HepG2 (cell line): ENCODE results near the gene ALCAM. TPM values are rescaled to one million over a fixed set of nuclear protein-coding genes. Genes with fewer than 3 reads are reported as not detected.

ENCODE experiments used
- CREB1 ChIP-seq, 2 experiments: fragments of 450-650 bp in 1 of 2; IDR thresholded peaks; 2 replicates each; pipeline ENCODE4 v1.6.1; 2016 to 2017; ENCODE audit warnings: control low read depth in 1 of 2, mild to moderate bottlenecking in 1 of 2, missing compliant biosample characterization in 1 of 2, missing genetic modification characterization in 1 of 2
- GABPB1 ChIP-seq: IDR thresholded peaks from 2 replicates; pipeline ENCODE4 v1.6.1; 2016; ENCODE audit warnings: mild to moderate bottlenecking, missing genetic modification reagents, moderate library complexity, missing compliant biosample characterization
- HDAC2 ChIP-seq: sonication (generic); formaldehyde crosslinking; IDR thresholded peaks from 2 replicates; pipeline ENCODE4 v1.4.0; 2020; ENCODE audit warnings: missing genetic modification reagents
- HIVEP1 ChIP-seq: sonication (generic); formaldehyde crosslinking; IDR thresholded peaks from 2 replicates; pipeline ENCODE4 v1.4.0; 2020; ENCODE audit warnings: mild to moderate bottlenecking, missing genetic modification reagents
- HMG20A ChIP-seq: IDR thresholded peaks from 2 replicates; pipeline ENCODE4 v1.6.1; 2016; ENCODE audit warnings: borderline replicate concordance
- HOXA5 ChIP-seq: sonication (generic); formaldehyde crosslinking; IDR thresholded peaks from 2 replicates; pipeline ENCODE4 v1.4.0; 2020; ENCODE audit warnings: missing genetic modification reagents
- MAF1 ChIP-seq: sonication (generic); formaldehyde crosslinking; IDR thresholded peaks from 2 replicates; pipeline ENCODE4 v1.5.0; 2020; ENCODE audit warnings: missing genetic modification reagents, borderline replicate concordance
- MAFG ChIP-seq: sonication (generic); formaldehyde crosslinking; IDR thresholded peaks from 2 replicates; pipeline ENCODE4 v1.5.1; 2020; ENCODE audit warnings: mild to moderate bottlenecking, missing genetic modification reagents
- MED8 ChIP-seq: sonication (generic); formaldehyde crosslinking; IDR thresholded peaks from 2 replicates; pipeline ENCODE4 v1.8.1; 2023; ENCODE audit warnings: mild to moderate bottlenecking, missing genetic modification reagents; ENCODE audit not compliant: insufficient replicate concordance
- NONO ChIP-seq, 2 experiments: fragments of 450-650 bp in 1 of 2; sonication (generic) in 1 of 2; formaldehyde crosslinking in 1 of 2; IDR thresholded peaks in 1 of 2; conservative IDR thresholded peaks in 1 of 2; 2 replicates each; pipeline versions ENCODE4 v1.6.1 to v1.8.0; 2017 to 2022; ENCODE audit warnings: mild to moderate bottlenecking in 1 of 2, missing genetic modification reagents in 1 of 2, moderate library complexity in 1 of 2
- SIX4 ChIP-seq: sonication (generic); formaldehyde crosslinking; IDR thresholded peaks from 2 replicates; pipeline ENCODE4 v1.4.0; 2020; ENCODE audit warnings: missing genetic modification reagents
- SOX6 ChIP-seq, 2 experiments: fragments of 450-650 bp in 1 of 2; sonication (generic) in 1 of 2; formaldehyde crosslinking in 1 of 2; IDR thresholded peaks; 2 replicates each; pipeline versions ENCODE4 v1.4.0 to v1.6.1; 2017 to 2020; ENCODE audit warnings: antibody characterized with exemption in 1 of 2, mild to moderate bottlenecking in 1 of 2, missing genetic modification reagents in 1 of 2
- SP5 ChIP-seq: IDR thresholded peaks from 2 replicates; pipeline ENCODE4 v1.6.1; 2016; ENCODE audit warnings: low read depth, borderline replicate concordance
- TBX3 ChIP-seq: fragments of 450-650 bp; IDR thresholded peaks from 2 replicates; pipeline ENCODE4 v1.6.1; 2017; ENCODE audit warnings: antibody characterized with exemption, mild to moderate bottlenecking, inconsistent platforms, borderline replicate concordance
- TEAD3 ChIP-seq: optimal IDR thresholded peaks from 2 replicates; pipeline ENCODE3; 2016; ENCODE audit warnings: borderline replicate concordance
- ZNF879 ChIP-seq: sonication (generic); formaldehyde crosslinking; IDR thresholded peaks from 2 replicates; pipeline ENCODE4 v1.8.1; 2023; ENCODE audit warnings: missing genetic modification reagents
- polyA plus RNA-seq, 8 experiments: library from polyadenylated mRNA; depleted of rRNA in 3 of 8; stranded (reverse) in 7 of 8; unstranded in 1 of 8; fragments of >200 nt; fragmentation: Illumina TruSeq in 4 of 8; extraction: Trizol in 4 of 8; gene quantifications; 2 replicates each; pipeline versions ENCODE4 v1.2.1 to v1.2.3, GENCODE V29; 2011 to 2016; ENCODE audit warnings: low read depth in 4 of 8, missing spikeins in 1 of 8, mixed read lengths in 1 of 8; ENCODE audit not compliant: insufficient read depth in 1 of 8
- total RNA-seq, 5 experiments: library from RNA; depleted of rRNA; stranded (reverse); fragments of >200 nt; fragmentation: Illumina TruSeq; extraction: Trizol; gene quantifications; 2 replicates each; pipeline ENCODE4 v1.2.3, GENCODE V29; 2016; ENCODE audit warnings: low read depth in 1 of 5
- TF ChIP-seq, protein P1 (sequence below): sonication (generic); formaldehyde crosslinking; conservative IDR thresholded peaks from 2 replicates; pipeline ENCODE4 v1.8.0; 2022; ENCODE audit warnings: missing genetic modification reagents
- TF ChIP-seq, protein P2 (sequence below): sonication (generic); formaldehyde crosslinking; IDR thresholded peaks from 2 replicates; pipeline ENCODE4 v1.5.0; 2020; ENCODE audit warnings: mild to moderate bottlenecking, missing genetic modification reagents
- TF ChIP-seq, protein P3 (sequence below), 2 experiments: sonication (generic) in 1 of 2; formaldehyde crosslinking in 1 of 2; IDR thresholded peaks; 2 replicates each; pipeline versions ENCODE4 v1.4.0 to v1.6.1; 2018 to 2020; ENCODE audit warnings: missing genetic modification reagents in 2 of 2, borderline replicate concordance in 1 of 2, low read depth in 1 of 2, mild to moderate bottlenecking in 1 of 2, missing biosample characterization in 1 of 2
- TF ChIP-seq, protein P4 (sequence below): IDR thresholded peaks from 2 replicates; pipeline ENCODE4 v1.6.1; 2012; ENCODE audit warnings: low read depth, low read length, improper control_type of control experiment

ALCAM gene
- total and polyA plus RNA-seq, 2 of the 13 experiments (the other 11 are each of a cell fraction or from before 2014, with no cell fraction given), result 26.0 to 33.1 TPM

DNA sequence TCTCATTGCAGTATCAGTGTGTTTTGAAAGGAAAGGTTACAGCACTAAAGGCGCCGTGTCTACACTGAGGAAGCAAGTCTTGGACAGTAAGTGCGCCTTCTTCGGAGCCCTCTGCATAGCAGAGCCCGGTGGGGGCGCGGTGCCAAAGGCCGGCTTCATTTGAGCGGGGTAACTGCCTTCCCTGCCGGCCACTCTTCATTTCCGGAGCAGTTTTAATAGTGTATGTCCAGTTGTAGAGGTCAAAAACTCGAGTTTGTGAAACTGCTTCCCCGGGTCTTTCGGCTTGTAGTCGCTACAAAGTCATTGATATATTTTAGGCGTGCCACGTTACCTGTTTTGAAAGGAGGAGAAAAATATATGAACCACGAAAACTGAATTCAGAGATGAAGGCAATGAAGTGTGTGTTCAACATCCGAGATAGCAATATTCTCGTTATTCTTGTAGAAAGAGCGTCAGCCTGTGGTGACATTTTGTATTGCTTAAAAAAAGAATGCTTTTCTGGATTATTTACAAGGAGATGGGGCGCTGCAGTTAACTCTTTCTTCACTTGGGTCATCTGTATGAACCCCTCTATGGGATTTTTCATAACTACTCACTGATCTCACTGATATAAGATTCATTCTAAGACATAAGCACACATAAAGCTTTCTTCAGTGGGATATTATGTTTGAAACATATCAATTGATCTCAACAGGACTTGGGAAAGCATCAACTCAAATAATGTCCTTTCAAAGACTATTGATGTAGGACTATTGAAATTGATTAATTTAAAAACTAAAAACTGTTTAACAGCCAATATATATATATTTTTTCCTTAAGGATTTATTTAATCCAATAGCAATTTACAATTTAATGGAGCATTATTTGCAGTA is 3.0 kb downstream of the ALCAM start (continued):
- no peak for TF ChIP-seq HMG20A (CRISPR knock-in tag)
- TF ChIP-seq MAFG (CRISPR knock-in tag), result no peak
- no peak for TF ChIP-seq NONO (IDR thresholded peaks at IDR 0.05)
- no peak for TF ChIP-seq NONO (CRISPR knock-in tag; conservative IDR thresholded peaks at IDR 0.05)
- TF ChIP-seq, protein P1, sequence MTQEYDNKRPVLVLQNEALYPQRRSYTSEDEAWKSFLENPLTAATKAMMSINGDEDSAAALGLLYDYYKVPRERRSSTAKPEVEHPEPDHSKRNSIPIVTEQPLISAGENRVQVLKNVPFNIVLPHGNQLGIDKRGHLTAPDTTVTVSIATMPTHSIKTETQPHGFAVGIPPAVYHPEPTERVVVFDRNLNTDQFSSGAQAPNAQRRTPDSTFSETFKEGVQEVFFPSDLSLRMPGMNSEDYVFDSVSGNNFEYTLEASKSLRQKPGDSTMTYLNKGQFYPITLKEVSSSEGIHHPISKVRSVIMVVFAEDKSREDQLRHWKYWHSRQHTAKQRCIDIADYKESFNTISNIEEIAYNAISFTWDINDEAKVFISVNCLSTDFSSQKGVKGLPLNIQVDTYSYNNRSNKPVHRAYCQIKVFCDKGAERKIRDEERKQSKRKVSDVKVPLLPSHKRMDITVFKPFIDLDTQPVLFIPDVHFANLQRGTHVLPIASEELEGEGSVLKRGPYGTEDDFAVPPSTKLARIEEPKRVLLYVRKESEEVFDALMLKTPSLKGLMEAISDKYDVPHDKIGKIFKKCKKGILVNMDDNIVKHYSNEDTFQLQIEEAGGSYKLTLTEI (CRISPR knock-in tag), result no peak
- no peak for TF ChIP-seq MAF1
- TF ChIP-seq SIX4 (CRISPR knock-in tag), result no peak
- TF ChIP-seq ZNF879 (CRISPR knock-in tag), result no peak
- no peak for TF ChIP-seq HIVEP1 (CRISPR knock-in tag)
- TF ChIP-seq CREB1 (IDR thresholded peaks at IDR 0.05), result no peak
- TF ChIP-seq CREB1 (CRISPR knock-in tag; IDR thresholded peaks at IDR 0.05), result peak; percentile 54; the same call in 1 of the 2 replicates
- TF ChIP-seq TEAD3 (CRISPR knock-in tag), result no peak
- no peak for TF ChIP-seq MED8
- TF ChIP-seq GABPB1 (CRISPR knock-in tag), result peak; percentile 50
- TF ChIP-seq TBX3, result no peak
- TF ChIP-seq SOX6 (IDR thresholded peaks at IDR 0.05), result no peak
- peak; percentile 30; the same call in 1 of the 2 replicates for TF ChIP-seq SOX6 (CRISPR knock-in tag; IDR thresholded peaks at IDR 0.05)
- no peak for TF ChIP-seq HDAC2 (CRISPR knock-in tag)
- TF ChIP-seq SP5 (CRISPR knock-in tag), result no peak
- TF ChIP-seq, protein P2, sequence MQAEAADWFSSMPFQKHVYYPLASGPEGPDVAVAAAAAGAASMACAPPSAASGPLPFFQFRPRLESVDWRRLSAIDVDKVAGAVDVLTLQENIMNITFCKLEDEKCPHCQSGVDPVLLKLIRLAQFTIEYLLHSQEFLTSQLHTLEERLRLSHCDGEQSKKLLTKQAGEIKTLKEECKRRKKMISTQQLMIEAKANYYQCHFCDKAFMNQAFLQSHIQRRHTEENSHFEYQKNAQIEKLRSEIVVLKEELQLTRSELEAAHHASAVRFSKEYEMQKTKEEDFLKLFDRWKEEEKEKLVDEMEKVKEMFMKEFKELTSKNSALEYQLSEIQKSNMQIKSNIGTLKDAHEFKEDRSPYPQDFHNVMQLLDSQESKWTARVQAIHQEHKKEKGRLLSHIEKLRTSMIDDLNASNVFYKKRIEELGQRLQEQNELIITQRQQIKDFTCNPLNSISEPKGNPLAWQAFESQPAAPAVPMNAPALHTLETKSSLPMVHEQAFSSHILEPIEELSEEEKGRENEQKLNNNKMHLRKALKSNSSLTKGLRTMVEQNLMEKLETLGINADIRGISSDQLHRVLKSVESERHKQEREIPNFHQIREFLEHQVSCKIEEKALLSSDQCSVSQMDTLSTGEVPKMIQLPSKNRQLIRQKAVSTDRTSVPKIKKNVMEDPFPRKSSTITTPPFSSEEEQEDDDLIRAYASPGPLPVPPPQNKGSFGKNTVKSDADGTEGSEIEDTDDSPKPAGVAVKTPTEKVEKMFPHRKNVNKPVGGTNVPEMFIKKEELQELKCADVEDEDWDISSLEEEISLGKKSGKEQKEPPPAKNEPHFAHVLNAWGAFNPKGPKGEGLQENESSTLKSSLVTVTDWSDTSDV (CRISPR knock-in tag), result no peak
- TF ChIP-seq, protein P3, sequence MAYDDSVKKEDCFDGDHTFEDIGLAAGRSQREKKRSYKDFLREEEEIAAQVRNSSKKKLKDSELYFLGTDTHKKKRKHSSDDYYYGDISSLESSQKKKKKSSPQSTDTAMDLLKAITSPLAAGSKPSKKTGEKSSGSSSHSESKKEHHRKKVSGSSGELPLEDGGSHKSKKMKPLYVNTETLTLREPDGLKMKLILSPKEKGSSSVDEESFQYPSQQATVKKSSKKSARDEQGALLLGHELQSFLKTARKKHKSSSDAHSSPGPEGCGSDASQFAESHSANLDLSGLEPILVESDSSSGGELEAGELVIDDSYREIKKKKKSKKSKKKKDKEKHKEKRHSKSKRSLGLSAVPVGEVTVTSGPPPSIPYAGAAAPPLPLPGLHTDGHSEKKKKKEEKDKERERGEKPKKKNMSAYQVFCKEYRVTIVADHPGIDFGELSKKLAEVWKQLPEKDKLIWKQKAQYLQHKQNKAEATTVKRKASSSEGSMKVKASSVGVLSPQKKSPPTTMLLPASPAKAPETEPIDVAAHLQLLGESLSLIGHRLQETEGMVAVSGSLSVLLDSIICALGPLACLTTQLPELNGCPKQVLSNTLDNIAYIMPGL (CRISPR knock-in tag; IDR thresholded peaks at IDR 0.05; ENCODE audit: borderline replicate concordance in 1 of 2, low read depth in 1 of 2), result no peak; a peak in 2 of 4 replicates
- TF ChIP-seq, protein P4, sequence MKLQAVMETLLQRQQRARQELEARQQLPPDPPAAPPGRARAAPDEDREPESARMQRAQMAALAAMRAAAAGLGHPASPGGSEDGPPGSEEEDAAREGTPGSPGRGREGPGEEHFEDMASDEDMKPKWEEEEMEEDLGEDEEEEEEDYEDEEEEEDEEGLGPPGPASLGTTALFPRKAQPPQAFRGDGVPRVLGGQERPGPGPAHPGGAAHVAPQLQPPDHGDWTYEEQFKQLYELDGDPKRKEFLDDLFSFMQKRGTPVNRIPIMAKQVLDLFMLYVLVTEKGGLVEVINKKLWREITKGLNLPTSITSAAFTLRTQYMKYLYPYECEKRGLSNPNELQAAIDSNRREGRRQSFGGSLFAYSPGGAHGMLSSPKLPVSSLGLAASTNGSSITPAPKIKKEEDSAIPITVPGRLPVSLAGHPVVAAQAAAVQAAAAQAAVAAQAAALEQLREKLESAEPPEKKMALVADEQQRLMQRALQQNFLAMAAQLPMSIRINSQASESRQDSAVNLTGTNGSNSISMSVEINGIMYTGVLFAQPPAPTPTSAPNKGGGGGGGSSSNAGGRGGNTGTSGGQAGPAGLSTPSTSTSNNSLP, result no peak
- no peak for TF ChIP-seq HOXA5
